HG03060 (cell line): Measurements from ENCODE around the gene ALB.

Source experiments
- ATAC-seq: cut with Tn5 transposase; IDR thresholded peaks from one replicate; pipeline ENCODE4 v1.9.1; 2021; ENCODE audit warnings: low read depth, moderate number of reproducible peaks; ENCODE audit not compliant: unreplicated experiment

The ALB gene

GRCh38 chr4:73429118-73429517 lies 25.0 kb downstream of the ALB start:
- no peak for ATAC-seq

- ATAC-seq = no peak
These were observed 25.9 kb downstream of the ALB start for GRCh38 chr4:73429826-73430587.

GRCh38 chr4:73431813-73432168 lies 27.7 kb downstream of the ALB start:
- ATAC-seq = no peak

- no peak for ATAC-seq
These were observed 28.3 kb downstream of the ALB start for GRCh38 chr4:73432169-73433000.

GRCh38 chr4:73433140-73433539 lies 29.1 kb downstream of the ALB start:
- no peak for ATAC-seq

- no peak for ATAC-seq
These were observed 30.2 kb downstream of the ALB start for GRCh38 chr4:73434311-73434710.

GRCh38 chr4:73435984-73436383 lies 31.9 kb downstream of the ALB start, which contains the start of gene AFP:
AFP (plus strand) TSS chr4:73436221; CDS start chr4:73436263, 42 bp downstream.
- ATAC-seq = no peak

GRCh38 chr4:73436674-73437557 lies 32.8 kb downstream of the ALB start:
- no peak for ATAC-seq

- ATAC-seq = no peak
These were observed 33.5 kb downstream of the ALB start for GRCh38 chr4:73437558-73437956.

- ATAC-seq = no peak
These were observed 34.0 kb downstream of the ALB start for GRCh38 chr4:73438048-73438447.

GRCh38 chr4:73438582-73439215 lies 34.6 kb downstream of the ALB start:
- no peak for ATAC-seq

GRCh38 chr4:73439445-73439844 lies 35.4 kb downstream of the ALB start:
- ATAC-seq = no peak

- no peak for ATAC-seq
These were observed 35.9 kb downstream of the ALB start for GRCh38 chr4:73439991-73440390.

GRCh38 chr4:73440653-73441052 lies 36.6 kb downstream of the ALB start:
- ATAC-seq = no peak

- ATAC-seq = no peak
These were observed 38.2 kb downstream of the ALB start for GRCh38 chr4:73442275-73442674.

GRCh38 chr4:73443224-73443623 lies 39.1 kb downstream of the ALB start:
- no peak for ATAC-seq

GRCh38 chr4:73445383-73446335 lies 41.6 kb downstream of the ALB start:
- no peak for ATAC-seq

- ATAC-seq = peak; percentile 99
These were observed 42.4 kb downstream of the ALB start for GRCh38 chr4:73446336-73446938.

- no peak for ATAC-seq
These were observed 43.6 kb downstream of the ALB start for GRCh38 chr4:73447671-73448070.
